ENCODE measurements around the gene TULP3. TPM values are rescaled to one million over a fixed set of nuclear protein-coding genes. Genes with fewer than 3 reads are reported as not detected.

TULP3 gene
- total RNA-seq, 1 experiment from 2014 or later = 27.1 TPM

DNA sequence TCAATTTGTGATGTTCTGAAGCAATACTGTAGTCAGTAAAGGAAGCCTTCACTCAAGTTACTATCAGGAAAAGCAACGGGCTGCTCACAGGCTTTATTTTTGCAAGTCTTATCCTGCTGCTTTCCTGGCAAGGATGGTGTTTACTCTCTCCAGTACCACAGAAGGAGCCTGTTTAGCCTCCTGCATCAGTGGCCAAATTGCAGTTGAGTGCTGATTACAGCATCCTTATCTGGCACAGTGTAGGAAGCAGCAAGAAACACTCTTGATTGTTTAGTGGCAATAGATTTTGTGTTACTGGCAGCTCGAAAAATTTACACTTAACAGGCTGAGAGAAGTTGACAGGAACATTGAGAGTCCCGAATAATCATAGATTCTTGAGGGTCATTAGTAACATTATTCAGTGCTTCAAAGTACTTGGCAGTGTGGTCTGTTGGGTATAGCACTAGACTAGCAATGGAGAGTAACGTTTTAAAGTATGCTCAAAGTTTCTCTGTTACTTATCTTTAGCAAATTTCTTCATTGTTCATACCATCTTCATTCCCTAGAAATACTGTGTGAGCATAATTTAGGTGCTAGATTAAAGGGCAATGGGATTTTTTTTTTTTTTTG is 11.7 kb downstream of the TULP3 start:
- in situ Hi-C loops (cut with HindIII; ENCODE audit: low pct_unique_long_range_greater_than_20kb, low sequenced_read_pairs) = no loop called here
- DNase-seq (ENCODE audit: low read depth, low spot score) = no peak

DNA sequence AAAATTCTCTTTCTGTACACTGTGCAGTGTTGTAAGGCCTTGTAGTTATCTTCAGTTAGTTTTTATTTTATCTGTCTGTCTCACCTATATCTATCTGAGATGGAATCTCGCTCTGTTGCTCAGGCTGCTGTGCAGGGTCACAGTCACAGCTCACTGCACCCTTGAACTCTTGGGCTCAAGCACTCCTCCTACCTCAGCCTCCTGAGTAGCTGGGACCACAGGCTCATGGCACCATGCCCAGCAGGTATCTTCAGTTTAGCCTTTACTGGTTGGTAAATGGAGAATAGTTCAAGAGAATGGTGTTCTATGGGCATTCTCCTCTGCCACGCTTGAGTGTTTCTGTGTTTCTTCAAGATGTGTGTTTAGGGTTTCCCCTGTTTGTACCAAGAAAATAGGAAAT is 13.6 kb downstream of the TULP3 start:
- in situ Hi-C loops (cut with HindIII; ENCODE audit: low pct_unique_long_range_greater_than_20kb, low sequenced_read_pairs) = no loop called here
- no peak for DNase-seq (ENCODE audit: low read depth, low spot score)

DNA sequence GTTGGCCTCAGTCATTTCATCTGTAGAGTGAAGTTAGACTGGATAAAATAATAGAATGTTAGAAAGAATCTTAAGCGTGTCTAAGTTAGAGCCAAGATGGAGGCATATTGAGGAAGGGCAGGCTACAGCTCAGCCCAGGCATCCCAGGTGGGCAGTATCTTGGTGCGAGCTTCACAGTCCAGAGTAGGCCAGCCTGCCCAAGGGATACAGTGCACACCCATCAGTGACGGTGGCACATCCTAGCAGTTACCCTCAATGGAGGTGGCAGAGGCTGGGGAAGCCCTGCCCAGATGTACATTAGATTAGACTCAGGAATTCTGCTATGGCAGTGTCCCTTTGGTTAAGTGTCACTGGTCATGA is 21.5 kb downstream of the TULP3 start:
- in situ Hi-C loops (cut with HindIII; ENCODE audit: low pct_unique_long_range_greater_than_20kb, low sequenced_read_pairs) = no loop called here
- DNase-seq (ENCODE audit: low read depth, low spot score) = no peak

DNA sequence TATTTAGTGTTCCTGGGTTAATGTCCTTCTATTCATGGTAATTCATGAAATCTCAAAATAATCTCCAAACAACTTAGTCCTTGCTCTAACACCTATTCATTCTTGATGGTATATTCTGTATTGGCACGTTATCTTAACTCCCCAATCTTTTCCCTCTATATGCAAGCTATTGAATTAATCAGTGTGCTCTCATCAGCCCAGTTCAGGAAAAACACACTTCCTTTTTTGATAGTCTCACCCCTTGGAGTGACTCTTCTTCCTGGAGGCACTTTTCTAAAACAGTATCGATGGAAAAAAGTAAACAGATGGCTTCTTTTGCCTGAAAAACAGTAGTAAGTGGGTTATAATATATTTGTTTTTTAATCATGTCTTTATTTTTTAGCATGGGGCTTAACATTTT is 28.6 kb downstream of the TULP3 start:
- in situ Hi-C loops (cut with HindIII; ENCODE audit: low pct_unique_long_range_greater_than_20kb, low sequenced_read_pairs) = no loop called here
- DNase-seq (ENCODE audit: low read depth, low spot score) = no peak

DNA sequence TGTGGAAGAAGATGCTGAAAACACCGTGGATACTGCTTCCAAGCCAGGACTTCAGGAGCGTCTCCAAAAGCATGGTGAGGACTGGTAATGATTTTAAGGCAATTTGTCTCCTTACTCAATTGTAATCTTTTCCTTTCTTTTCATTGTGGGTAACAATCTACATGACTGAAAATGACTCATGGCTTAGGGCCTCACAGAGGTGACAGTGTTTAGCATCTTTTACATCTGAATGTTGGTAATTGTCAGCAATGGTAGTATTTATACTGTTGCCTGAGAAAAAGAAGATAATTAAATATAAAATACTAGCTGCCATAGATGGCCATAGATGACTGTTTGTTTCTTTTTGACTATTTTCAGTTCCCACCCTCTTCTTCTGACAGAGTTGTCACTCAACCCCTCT is 31.6 kb downstream of the TULP3 start:
- in situ Hi-C loops (cut with HindIII; ENCODE audit: low pct_unique_long_range_greater_than_20kb, low sequenced_read_pairs) = no loop called here
- DNase-seq (ENCODE audit: low read depth, low spot score) = no peak

DNA sequence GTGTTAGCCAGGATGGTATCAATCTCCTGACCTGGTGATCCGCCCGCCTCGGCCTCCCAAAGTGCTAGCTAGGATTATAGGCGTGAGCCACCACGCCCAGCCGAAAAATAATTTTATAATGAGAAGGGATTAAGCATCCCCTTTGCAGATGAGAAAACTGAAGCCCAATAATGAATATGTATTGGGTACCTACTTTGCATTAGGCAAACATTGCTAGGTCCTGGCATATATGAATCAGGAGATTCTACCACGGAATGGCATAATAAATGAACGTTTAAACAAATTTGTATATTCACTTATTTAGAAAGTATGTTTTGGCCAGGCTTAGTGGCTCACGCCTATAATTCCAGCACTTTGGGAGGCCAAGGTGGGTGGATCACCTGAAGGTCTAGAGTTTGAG is 32.4 kb downstream of the TULP3 start:
- no peak for DNase-seq (ENCODE audit: low read depth, low spot score)
- in situ Hi-C loops (cut with HindIII; ENCODE audit: low pct_unique_long_range_greater_than_20kb, low sequenced_read_pairs) = no loop called here

DNA sequence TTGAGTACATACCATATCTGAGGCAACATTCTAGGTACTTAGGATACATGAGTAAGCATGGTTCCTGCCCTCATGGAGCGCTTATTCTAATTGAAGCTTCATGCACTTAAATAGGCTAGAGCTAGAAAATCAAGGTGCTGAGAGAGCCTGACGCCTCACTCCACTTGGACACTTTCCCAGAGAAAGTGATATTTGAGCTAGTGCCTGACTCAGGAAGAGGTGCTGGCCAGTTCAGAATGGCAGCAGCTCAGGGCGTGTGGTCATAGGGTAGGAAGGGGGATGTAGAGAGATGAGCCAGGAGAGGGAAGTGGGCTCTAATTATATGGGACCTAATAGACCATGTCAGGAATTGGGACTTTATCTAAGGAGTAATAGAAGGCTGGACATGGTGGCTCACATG is 33.3 kb downstream of the TULP3 start:
- in situ Hi-C loops (cut with HindIII; ENCODE audit: low pct_unique_long_range_greater_than_20kb, low sequenced_read_pairs) = no loop called here

DNA sequence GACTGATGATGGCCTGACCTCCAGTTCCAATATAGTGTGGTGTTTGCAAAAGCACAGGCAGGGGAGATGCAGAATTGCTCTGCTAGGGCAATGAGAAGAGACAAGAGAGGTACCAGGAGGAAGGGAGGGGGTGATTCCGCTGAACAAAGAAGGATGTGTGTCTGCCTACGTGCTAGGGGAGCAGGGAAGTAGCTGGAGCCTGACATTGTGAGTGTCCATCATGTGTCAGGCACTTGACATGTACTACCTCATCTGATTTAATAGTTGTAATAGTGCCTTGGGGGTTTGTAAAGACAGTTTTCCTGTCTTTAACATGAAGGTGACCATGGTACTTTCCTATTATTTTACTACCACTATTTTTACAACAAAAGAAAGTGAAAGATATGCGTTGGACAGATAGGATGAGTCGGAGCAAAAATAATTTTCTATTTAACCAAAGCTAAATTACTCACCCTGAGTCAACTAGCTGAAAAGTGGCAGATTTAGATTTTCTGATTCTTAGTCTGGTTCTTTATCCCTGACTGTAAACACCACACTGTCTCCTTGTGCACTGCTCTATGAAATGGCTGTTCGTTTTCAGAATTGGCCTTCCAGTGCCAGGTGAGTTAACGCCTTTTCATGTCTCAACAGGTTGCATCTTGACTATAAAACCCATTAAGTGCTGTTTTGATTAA is 34.8 kb downstream of the TULP3 start:
- in situ Hi-C loops (cut with HindIII; ENCODE audit: low pct_unique_long_range_greater_than_20kb, low sequenced_read_pairs) = no loop called here
- DNase-seq (ENCODE audit: low read depth, low spot score) = peak; percentile 85

More for the DNA sequence above, 33.3 kb downstream of the TULP3 start:
- DNase-seq (ENCODE audit: low read depth, low spot score) = no peak

DNA sequence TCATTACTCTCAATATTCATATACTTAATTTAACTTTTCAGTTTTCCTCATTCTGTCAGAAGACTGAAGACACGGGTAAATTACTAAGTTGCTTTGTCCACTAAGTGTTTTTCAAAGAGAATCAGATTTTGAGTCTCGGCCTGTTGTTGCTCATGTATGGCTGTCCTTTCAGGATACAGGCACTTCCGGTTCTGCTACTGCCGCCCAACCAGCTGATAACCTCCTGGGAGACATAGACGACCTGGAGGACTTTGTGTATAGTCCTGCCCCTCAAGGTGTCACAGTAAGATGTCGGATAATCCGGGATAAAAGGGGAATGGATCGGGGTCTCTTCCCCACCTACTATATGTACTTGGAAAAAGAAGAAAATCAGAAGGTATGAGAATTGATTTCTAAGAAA is 40.2 kb downstream of the TULP3 start:
- in situ Hi-C loops (cut with HindIII; ENCODE audit: low pct_unique_long_range_greater_than_20kb, low sequenced_read_pairs) = no loop called here
- no peak for DNase-seq (ENCODE audit: low read depth, low spot score)

DNA sequence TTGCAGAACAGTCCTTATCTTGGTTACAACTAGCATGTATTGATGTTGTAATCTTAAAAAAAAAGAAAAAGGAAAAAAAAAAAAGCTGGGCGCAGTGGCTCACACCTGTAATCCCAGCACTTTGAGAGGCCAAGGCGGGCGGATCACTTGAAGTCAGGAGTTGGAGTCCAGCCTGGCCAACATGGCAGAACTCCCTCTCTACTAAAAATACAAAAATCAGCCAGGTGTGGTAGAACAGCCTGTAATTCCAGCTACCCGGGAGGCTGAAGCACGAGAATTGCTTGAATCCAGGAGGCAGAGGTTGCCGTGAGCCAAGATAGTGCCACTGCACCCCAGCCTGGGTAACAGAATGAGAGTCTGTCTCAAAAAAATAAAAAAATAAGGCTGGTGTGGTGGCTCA is 42.9 kb downstream of the TULP3 start:
- no peak for DNase-seq (ENCODE audit: low read depth, low spot score)
- in situ Hi-C loops (cut with HindIII; ENCODE audit: low pct_unique_long_range_greater_than_20kb, low sequenced_read_pairs) = no loop called here

DNA sequence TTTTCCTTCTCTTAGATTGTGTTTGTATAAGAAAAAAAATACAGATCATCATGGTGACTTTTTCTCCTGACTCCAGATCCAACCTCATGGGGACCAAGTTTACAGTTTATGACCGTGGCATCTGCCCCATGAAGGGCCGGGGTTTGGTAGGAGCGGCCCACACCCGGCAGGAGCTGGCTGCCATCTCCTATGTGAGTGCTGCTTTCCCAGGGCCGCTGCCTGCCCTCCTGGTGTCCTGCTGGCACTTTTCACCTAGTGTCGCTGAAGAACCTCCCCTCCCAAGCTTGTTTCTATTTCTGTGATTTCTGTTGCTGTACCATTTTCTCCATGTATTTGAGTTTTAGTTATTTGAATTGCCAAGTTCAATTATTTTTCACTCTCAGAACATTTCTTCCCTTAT is 43.7 kb downstream of the TULP3 start:
- in situ Hi-C loops (cut with HindIII; ENCODE audit: low pct_unique_long_range_greater_than_20kb, low sequenced_read_pairs) = no loop called here
- no peak for DNase-seq (ENCODE audit: low read depth, low spot score)

DNA sequence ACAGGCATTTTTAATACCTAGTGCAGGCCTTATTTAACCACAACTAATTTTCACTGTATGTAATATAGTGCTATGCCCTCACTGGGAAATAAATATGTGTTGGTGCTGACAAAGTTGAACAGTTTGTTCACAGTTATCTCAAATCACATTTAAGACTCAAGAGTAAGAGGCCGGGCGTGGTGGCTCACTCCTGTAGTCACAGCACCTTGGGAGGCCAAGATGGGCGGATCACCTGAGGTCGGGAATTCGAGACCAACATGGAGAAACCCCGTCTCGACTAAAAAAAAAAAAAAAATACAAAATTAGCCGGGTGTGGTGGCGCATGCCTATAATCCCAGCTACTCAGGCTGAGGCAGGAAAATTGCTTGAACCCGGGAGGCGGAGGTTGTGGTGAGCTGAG is 45.6 kb downstream of the TULP3 start:
- in situ Hi-C loops (cut with HindIII; ENCODE audit: low pct_unique_long_range_greater_than_20kb, low sequenced_read_pairs) = no loop called here
- DNase-seq (ENCODE audit: low read depth, low spot score) = no peak

DNA sequence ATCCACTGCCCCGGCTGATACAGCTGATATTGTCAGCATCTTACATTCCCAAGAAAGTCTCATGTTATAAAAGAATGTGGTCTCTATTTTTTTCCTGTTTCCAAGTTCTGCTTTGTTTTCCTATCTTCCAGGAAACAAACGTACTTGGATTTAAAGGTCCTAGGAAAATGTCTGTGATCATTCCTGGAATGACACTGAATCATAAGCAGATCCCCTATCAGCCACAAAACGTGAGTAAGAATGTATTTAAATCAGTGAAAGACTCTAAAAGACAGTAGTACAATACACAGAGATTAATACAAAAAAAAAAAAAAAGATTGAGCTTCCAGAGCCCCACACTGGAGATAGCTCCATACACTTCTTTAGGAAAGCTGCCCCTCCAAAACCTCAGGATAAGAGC is 46.8 kb downstream of the TULP3 start:
- DNase-seq (ENCODE audit: low read depth, low spot score) = no peak
- in situ Hi-C loops (cut with HindIII; ENCODE audit: low pct_unique_long_range_greater_than_20kb, low sequenced_read_pairs) = no loop called here

DNA sequence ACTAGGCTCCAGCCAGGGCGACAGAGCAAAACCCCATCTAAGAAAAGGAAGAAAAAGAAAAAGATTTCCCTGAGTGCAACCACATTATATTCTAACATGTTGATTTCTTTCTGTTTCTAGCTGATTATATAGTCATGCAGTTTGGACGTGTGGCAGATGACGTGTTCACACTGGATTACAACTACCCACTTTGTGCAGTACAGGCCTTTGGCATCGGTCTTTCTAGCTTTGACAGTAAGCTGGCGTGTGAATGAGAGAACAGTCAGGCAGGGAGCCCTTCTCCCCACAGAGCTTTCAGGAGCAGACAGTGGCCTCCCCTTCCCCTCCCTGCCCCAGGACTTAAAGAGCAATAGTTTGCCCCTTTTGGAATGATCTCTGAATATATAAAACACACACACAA is 48.5 kb downstream of the TULP3 start:
- DNase-seq (ENCODE audit: low read depth, low spot score) = no peak
- in situ Hi-C loops (cut with HindIII; ENCODE audit: low pct_unique_long_range_greater_than_20kb, low sequenced_read_pairs) = no loop called here

DNA sequence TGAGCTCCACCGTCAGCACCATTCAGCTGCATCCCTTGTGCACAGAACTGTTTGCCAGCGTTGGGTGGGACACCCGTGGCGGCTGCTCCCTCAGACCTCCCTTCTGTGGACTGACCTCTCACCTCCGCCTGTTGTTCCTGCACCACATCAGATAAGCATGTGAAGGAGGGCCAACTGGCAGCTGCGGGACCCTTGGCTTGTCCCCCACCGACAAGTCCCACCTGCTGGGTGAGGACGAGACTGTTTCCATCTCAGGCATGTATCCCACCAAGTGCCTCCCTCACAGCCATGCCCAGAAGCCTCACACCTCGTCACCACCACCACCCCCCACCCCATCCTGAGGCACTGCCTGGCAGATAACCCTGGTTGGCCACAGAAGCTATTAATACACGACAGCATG is 49.9 kb downstream of the TULP3 start:
- in situ Hi-C loops (cut with HindIII; ENCODE audit: low pct_unique_long_range_greater_than_20kb, low sequenced_read_pairs) = no loop called here
- DNase-seq (ENCODE audit: low read depth, low spot score) = no peak

DNA sequence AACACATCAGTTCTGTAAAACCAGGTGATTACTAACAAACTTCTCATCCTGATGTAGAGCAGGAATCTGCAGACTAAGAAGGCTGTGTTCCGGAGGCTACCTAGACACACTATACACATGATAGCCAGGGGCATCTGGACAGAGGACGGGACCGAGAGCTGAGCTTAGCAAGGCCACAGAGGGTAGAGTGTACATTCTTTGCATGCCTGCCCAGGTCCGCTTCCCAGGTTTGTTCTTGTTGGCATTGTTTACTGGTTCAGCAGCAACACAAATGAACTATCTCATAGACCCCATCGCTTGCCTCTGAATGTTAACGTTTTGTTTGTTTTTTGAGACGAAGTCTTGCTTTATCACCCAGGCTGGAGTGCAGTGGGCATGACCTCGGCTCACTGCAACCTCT is 50.8 kb downstream of the TULP3 start:
- in situ Hi-C loops (cut with HindIII; ENCODE audit: low pct_unique_long_range_greater_than_20kb, low sequenced_read_pairs) = no loop called here
- no peak for DNase-seq (ENCODE audit: low read depth, low spot score)

DNA sequence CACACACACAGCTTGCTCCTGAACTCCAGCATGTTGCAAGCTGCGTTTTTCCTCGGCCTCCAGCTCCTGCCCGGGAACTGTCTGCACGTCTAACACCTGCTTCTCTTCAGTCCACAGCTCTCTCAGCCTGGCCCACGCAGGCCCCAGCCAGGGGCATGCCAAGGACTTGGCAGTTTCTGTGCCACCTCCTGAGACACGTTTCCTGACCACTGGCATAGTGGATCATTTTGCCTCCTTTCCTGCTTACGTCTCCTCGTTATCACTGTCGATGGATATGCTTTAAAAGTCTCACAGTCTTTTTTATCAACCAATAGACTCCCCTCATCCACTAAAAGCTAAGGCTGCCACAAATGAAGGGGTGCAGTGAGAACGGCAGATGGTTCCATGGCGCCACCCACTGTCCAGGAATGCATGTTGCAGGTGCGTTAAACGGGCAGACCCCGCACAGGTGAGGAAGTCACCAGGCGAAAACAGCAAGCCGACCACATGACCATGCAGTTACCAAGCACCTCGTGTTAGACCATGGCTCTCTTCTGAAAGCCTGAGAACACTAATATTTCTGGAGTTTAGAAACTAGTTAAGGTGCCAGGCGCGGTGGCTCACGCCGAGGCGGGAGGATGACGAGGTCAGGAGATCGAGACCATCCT is 53.8 kb downstream of the TULP3 start:
- in situ Hi-C loops (cut with HindIII; ENCODE audit: low pct_unique_long_range_greater_than_20kb, low sequenced_read_pairs) = no loop called here
- DNase-seq (ENCODE audit: low read depth, low spot score) = peak; percentile 51

DNA sequence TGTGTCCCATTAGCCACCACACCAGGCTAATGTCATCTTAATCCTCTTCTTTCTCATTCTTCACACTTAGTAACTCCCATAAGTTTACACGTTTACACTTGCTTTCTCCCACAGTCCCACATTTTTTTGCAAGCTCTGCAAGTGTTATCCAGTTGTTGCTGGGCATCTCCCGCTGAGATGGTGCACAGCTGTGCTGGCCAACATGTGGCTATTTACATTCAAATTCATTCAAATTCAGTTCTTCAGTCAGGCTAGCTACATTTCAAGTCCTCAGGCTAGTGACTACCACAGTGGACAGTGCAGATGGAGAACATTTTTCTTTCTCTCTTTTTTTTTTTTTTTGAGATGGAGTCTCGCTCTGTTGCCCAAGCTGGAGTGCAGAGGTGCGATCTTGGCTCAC is 58.7 kb downstream of the TULP3 start:
- no peak for DNase-seq (ENCODE audit: low read depth, low spot score)
- in situ Hi-C loops (cut with HindIII; ENCODE audit: low pct_unique_long_range_greater_than_20kb, low sequenced_read_pairs) = no loop called here

DNA sequence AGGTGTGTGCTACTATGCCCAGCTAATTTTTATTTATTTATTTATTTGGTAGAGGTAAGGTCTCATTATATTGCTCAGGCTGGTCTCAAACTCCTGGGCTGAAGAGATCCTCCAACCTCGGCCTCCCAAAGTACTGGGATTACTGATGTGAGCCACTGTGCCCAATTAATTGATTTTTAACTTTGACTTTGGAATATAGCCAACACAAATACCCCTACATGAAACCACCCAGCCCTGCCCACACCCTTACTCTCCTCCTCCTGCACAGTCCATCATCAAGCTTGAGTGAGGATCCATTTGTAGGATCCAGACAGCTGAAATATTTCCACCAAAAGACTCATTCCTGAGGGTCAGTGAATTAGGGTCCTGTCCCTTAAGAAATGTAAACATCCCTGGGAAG is 65.2 kb downstream of the TULP3 start:
- in situ Hi-C loops (cut with HindIII; ENCODE audit: low pct_unique_long_range_greater_than_20kb, low sequenced_read_pairs) = no loop called here
- DNase-seq (ENCODE audit: low read depth, low spot score) = no peak
